GM19023 (cell line): ENCODE measurements around the gene YTHDC2.

ENCODE experiments used
- ATAC-seq: cut with Tn5 transposase; IDR thresholded peaks from one replicate; pipeline ENCODE4 v1.9.1; 2021; ENCODE audit warnings: mild to moderate bottlenecking, moderate library complexity; ENCODE audit not compliant: unreplicated experiment

YTHDC2 gene

DNA sequence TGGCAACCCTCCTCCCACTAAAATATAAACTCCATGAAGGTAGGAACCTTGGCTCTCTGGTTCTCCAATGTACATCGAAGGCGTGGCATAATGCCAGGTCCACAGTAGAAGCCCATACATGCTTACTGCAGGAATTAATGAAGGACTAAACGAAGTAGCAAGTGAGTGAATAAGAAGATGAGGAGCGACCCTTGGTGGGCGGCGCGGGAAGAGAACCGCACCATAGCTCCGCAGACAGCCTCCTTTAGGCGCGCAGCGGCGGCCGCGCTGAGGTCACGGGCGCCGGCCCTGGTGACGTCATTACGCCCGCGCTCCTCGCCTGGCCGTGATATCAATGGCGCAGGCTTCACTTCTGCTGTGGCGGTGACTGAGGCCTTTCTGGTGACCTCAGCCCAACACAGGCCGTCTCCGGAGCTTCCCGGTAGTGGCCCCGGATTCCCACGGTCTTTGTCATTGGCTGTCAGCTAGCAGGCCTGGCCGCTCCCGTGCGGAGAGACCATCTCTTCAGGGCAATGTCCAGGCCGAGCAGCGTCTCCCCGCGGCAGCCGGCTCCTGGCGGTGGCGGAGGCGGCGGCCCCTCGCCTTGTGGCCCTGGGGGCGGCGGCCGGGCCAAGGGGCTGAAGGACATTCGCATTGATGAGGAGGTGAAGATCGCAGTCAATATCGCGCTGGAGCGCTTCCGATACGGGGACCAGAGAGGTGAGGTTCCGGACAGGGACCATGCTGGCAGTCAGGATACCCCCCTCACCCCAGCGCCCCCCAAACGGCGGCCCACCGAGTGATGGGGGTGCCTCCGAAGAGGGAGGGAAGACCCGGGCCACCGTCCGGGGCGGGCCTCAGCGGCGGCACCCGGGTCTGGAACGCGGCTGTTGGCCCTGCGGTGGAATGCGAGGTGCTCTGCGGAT is at the start of gene YTHDC2:
YTHDC2 (plus strand) TSS at position 311 of the 905 bp plus-strand sequence; CDS start at position 513, 202 bp downstream.
- ATAC-seq = peak; percentile 100

DNA sequence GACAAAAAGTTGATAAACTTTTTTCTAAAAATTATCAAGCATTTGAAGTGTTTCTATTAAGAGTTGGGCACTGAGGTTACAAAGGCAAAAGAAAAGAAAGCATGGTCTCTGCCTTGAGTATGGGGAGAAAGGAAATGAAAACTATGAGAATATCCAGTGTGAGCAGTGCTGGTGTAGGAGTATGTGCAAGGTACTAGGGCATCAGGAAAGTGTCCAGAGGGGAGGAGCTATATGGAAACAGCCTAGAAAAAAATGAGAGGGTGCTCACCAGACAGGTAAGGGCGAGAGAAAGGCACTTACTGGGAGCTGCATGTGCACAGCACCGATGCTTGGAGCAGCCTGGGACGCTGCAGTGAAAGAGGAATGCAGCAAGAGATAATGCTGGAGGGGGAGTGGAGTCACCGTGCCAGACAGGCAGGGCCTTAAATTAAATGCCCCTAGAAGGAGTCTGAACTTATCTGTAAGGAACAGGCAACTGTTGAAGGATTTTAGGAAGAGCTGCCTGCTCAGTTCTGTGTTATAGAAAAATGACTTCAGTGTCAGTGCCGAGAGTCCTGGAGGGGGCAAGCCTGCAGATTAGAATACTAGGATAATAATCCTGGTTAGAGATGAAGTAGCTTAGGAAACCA is 39.3 kb upstream of the YTHDC2 start:
- ATAC-seq = no peak

DNA sequence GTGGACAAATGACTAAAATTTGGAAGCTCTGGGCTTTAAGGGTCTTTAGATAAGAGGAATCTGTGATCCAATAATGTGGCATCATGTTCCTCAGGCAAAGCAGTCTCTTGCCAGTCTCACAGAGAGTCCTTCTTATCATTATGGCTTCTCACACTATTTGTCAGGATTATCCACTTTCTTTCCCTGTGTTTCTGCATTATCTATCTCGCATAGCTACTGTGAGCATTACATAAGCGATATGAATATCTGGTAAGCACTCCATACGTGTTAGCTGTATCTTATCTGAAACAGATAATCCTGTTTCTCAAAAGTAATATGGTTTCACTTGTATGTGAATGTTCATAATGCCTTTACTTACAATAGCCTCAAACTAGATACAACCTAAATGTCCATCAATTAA is 34.8 kb upstream of the YTHDC2 start:
- ATAC-seq = no peak

DNA sequence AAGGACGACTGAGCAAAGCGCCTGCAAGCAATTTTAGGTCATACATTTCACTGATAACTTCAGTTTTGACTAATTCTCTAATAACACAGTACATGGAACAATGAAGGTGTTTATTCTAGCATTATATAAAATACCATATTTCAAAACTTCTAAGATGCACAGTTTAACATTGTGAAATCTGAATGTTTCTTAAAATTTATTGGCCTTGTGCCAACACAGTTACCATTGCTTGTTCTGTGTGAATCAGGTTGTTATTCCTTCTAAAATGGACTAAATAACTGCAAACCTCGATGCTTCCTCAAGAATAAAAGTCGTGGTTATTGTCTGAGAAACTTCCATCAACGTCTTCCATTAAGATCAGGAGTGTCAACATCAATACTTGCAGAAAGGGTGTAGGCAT is 33.3 kb upstream of the YTHDC2 start:
- no peak for ATAC-seq

DNA sequence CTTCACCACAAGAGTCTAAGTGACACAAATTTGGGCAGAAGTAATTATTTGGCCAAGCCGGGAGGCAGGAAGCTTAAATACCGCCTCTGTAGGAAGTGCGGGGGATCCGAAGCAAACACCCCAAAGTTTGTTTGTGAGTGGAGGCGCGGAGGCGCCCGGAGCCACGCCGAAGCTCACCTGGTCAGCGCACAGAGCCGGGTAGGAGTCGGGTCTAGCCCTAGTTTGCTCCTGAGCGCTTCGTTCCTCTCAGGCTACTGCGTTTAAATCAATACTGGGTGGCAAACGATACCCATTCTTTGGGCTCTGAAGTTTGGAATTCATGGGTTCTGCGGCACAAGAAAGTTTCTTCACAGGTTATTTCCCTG is 26.1 kb upstream of the YTHDC2 start:
- ATAC-seq = no peak

DNA sequence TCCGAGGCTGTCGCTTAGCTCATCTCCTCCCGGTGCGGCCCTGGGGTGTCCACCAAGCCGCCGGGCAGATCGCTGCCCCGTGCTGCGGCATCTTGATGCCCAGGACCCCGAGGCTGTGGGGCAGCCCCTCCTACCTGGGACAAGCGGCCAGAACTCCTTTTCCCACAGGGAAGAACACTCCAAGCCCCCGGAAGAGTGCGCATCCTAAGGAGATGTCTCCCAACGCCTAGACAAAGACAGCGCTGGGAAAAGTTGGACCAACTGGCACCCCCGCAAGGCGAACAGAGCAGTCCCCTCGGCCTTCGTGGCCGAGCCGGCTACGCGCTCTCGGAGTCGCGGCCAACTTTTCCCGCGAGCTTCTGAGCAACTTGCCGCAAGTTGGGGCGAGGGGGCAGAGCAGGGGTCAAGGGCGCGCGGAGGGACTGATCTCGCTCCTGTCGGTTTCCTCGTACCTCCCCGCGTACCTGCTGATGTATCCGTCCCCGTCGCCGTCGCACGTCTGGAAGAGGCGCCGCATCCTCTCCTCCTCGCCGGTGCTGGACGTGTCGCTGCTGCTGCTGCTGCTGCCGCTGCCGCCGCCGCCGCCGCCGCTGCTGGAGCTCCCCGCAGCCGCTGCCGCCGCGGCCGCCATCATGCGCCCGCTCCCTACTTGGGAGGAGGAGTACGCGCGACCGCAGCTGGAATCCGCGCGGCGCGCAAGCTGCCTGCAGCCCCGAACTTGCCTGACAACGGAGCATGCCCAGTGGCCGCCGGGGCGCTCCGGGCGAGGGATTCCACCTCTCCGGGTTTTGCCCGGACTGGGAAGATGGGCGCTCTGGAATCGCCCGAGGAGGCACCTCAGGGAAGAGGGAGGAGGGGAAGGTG is 25.5 kb upstream of the YTHDC2 start, which contains the start of gene MCC:
MCC (minus strand) TSS at position 673 of the 864 bp plus-strand sequence.
- peak; percentile 48 for ATAC-seq

DNA sequence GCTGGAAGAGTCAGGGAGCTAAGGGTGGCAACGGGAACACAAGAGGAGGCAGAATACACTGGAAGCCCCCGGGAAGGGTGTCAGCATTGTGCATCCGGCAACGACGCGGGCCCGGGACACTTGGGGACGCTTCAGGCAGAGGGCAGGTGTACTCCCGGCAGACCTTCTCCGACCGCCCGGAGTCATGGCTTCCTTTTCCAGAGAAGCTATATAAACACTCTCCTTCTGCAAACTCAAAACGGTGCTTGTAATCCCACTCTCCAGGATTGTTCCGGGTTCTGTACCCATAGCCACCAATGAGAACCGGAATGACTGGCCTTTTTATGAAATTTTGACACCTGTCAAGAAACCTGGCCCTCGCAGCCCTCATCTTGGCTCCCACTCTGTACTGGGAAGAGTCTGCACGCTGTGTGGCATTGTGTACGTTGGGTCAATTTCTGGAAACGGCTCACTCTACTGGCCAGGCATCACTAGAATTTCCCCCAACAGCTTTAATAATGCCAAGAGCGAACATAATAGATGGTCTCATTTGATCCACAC is 24.8 kb upstream of the YTHDC2 start:
- ATAC-seq = no peak

DNA sequence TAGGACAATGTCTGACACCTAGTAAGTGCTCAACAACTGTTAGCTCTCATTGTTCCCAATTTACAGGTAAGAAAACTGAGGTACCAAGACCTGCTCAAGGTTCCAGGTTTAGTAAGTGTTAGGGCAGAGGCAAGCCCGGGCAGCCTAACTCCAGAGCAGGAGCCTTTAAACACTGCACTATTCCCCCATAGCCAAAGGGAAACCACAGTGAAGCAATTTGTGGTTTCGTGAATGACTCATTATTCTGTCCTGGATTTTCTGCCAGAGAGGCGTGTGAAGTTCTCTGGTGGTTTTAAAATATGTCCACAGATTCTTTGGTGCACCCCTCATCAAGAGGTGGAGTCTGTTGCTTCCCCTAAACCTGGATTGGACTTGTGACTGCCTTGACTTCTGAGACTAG is 24.2 kb upstream of the YTHDC2 start:
- no peak for ATAC-seq

DNA sequence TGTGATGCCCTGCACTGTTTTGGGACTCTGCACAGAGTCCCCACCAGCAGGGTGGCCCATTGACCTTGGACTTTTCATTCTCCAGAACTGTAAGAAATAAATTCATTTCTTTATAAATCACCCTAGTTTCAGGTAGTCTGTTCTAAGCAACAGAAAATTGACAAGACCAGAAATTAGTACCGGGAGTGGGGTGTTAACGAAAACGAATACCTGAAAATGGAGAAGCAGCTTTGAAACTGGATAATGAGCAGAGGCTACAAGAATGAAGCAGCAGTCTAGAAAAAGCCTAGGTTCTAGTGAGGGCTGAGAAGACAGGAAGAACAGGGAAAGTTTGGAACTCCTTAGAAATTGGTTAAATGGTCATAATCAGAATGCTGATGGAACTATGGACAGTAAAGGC is 23.2 kb upstream of the YTHDC2 start:
- no peak for ATAC-seq

DNA sequence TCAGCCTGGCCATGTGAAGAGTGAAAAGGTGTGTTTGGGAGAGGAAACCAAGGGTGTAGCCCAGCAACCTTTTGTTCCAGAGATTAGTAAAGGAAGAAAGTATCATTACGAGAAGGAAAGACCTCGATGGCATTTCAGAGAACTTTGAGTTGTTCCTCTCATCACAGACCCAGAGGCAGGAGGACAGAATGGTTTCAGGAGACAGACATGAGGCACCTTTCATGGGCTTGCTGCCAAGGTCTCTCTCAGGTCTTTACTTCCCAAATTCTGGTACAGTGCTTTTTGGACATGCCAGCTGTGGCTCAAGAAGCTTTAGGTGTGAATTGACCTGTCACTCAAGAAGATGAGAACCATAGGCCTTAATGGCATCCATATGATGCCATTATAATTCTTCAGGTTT is 22.5 kb upstream of the YTHDC2 start:
- ATAC-seq = no peak

DNA sequence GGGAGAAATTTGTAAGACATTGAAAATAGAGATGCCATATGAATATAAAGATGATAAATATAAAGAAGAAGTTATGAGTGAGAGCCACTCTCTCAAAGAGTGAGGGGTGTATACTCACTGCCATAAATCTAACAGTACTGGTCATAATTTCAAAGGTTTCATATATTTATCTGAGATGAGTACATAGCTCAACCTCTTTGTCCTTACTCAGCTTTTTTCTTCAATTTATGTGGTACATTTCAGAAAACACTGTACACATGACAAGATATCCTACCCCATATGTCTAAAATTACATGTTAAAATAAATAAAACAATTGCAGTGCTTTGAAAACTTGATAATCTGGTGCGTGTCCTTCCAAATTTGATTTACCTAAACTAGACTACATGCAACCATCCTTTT is 20.0 kb upstream of the YTHDC2 start:
- no peak for ATAC-seq

DNA sequence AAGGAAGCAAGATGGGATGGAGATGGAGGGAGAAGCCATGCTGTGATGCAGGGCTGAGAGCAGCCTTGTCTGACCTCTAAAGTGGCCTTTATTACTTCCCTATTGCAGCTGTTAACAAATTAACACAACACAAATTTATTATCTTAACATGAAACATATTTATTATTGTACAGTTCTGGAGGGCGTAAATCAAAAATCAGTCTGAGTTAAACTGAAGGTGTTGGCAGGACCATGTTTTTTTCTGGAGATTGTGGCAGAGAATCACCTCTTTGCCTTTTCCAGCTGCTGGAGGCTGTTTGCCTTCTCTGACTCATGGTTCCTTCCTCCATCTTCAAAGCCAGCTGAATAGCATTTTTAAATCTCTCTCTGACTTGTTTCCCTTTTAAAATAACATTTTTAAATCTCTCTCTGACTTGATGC is 18.1 kb upstream of the YTHDC2 start:
- no peak for ATAC-seq

DNA sequence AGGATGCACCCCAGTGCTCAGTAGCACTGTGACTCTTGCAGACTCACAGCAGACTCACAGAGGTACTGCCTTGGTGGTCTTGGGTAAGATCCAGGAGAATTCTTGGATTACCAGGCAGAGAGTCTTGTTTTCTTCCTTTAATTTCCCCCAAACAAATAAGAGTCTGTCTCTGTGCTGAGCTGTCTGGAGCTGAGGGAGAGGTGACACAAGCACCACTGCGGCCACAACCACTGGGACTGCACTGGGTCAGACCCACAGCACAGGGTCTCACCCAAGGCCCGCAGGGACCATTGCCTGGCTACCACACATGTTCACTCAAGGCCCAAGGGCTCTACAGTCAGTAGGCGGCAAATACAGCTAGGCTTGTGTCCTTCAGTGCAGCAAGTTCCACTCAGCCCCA is 11.4 kb upstream of the YTHDC2 start:
- no peak for ATAC-seq

DNA sequence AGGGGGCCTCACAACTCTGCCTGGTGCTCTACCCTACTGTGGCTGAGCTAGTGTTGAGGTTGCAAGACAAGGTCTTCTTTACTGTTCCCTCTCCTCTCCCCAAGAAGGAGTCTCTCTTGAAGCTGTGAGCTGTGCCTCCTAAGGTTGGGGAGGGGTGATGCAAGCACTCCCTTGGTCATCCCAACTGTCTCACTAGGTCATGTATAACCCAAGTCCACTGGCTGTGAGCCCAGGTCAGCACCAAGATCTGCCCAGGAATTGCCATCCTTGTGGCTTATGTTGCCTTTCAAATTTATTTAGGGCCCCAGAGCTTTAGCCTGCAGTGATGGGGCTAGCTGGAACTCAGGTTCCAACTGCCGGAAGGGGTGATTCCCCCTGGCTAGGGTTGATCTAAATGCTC is 10.3 kb upstream of the YTHDC2 start:
- ATAC-seq = no peak

DNA sequence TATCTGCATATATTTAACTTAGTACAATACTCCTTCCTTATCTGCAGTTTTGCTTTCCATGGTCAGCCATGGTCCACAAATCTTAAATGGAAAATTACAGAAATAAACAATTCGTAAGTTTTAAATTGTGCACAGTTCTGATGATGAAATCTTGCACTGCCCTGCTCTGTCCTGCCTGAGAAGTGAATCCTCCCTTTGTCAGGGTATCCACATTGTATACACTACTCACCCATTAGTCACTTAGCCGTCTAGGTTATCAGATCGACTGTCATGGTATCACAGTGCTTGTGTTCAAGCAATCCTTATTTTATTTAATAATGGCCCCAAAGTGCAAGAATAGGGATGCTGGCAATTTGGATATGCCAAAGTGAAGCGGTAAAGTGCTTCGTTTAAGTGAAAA is 8.3 kb upstream of the YTHDC2 start:
- ATAC-seq = no peak

DNA sequence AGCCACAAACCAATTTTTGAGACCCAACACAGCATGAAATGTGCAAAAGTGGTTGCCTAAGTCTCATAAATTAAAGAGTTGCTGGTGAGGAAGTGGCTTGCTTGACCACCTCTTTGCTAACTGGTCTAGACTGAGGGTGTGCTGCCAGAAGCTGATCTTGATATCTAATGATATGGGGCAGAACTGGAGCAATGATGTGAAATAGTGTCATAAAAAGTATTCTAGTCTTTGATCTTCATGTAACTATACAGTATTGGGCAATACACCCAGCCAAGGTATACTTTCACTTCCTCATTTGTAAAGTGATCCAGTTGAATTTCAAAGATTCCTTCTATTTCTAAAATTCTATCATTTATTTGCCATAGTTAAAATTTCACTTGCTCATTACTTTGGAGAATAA is 5.9 kb upstream of the YTHDC2 start:
- ATAC-seq = no peak

DNA sequence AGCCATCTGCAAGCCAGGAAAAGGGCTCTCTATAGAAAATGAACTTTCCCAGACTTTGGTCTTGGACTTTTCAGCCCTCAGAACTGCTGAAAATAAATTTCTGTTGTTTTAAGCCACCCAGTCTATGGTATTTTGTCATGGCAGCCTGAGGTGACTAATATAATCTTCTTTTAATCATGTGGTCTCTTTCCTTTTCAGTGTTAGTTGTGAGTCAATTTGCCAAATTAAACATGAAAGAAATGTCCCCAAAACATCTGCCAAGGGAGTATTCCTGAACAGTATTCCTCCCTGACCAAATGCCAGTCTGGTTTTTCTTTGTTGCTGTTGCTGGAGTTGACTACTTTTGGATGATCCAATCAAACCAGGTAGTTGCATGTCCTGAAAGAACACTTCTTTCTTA is 4.7 kb upstream of the YTHDC2 start:
- ATAC-seq = no peak

DNA sequence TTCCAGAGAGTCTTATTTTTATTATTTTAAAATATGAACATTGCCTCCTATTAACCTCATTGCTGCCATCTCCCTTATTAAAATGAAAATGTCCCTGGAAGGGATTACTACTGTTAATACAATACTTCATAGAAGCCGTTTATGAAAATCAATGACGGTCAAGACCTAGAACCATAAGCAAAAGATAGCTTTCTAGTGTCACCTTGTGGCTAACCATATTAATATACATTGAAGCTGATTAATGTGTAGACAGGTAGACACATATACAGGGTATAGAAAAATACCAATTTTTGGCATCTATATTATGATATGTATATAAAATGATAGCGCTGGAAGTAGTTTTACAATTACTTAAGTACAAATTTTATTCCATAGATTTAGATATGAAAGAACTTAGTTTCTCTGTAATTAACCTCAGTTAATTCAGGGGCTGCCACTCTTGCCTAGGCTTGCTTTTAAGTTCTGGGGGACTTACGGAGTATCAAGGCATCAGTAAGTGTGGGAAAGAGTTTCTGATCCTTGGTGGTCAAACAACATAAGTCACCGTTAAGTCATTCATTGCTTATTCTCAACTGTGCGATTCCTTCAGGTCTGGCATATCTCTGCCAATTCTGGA is 2.5 kb upstream of the YTHDC2 start:
- no peak for ATAC-seq

DNA sequence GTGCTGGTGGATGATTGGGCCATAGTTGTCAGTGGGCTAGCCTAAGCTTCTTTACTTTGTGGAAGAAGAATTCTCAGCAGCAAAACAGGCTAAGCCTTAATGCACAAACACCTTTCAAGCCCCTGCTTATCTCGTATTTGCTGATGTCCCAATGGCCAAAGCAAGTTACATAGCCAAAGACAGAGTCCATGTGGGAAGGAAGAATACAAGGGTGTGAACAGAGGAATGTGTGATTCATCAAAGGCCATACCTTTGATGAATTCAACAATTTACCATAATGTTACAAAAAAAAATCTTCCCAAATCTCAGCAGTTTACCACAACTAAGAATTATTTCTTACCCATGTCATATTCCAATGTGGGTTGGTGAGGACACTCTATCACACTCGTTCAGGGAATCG is 1.2 kb upstream of the YTHDC2 start:
- no peak for ATAC-seq

DNA sequence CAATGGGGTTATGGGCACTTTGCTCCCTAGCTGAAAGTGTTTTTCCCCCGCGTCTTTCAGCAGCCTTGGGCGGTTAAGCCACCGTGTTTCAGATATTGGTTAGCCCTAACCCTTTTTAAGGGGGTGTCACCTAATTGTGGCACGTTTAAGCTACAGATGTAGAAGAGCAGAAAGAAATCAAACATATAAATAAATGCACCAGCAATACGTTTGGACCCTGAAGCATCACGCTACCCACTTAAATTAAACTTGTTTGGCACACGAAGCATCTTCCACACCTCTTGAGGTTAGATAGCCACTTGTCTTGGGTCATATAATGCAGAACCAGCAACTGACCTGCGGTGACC is 768 bp downstream of the YTHDC2 start:
- no peak for ATAC-seq

DNA sequence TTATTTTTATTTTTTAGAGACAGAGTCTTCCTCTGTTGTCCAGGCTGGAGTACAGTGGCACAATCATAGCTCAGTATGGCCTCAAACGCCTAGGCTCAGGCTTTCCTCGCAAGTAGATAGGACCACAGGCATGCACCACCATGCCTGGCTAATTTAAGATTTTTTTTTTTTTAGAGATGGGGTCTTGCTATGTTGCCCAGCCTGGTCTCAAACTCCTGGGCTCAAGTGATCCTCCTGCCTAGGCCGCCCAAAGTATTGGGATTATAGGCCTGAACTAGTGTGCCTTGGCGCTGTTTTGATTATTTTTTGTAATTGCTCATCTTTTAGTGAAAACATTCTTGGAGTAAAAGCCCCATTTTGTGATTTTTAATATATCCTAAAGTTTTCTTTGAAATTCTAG is 5.4 kb downstream of the YTHDC2 start:
- no peak for ATAC-seq
